DOHH2 (cell line): ENCODE measurements around the gene SELENON.

Source experiments
- EZH2phosphoT487 ChIP-seq: fragments of 200-600 bp; sonication (generic); IDR thresholded peaks from 2 replicates; pipeline ENCODE4 v1.6.1; 2017; ENCODE audit warnings: borderline replicate concordance, mild to moderate bottlenecking, antibody characterized with exemption, low read length, moderate library complexity, mixed read lengths
- TF ChIP-seq, protein P1 (sequence below): fragments of 200-600 bp; sonication (generic); IDR thresholded peaks from one replicate; pipeline ENCODE4 v1.5.1; 2014; ENCODE audit warnings: antibody characterized with exemption, mild to moderate bottlenecking, low read depth, low read length; ENCODE audit not compliant: poor library complexity, severe bottlenecking

DNA sequence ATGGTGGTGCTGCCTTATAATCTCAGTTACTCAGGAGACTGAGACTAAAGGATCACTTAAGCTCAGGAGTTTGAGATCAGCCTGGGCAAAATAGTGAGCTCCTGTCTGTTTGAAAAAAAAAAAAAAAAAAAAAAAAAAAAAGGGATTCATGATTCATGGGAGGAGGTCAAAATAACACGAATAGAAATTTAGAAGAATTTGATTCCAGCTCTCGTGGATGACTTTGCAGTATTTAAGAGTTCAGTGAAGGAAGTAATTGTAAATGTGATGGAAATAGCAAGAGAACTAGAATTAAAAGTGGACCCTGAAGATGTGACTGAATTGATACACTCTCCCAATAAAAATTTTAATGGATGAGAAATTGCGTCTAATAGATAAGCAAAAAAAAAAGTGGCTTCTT lies 43.5 kb downstream of the SELENON start:
- TF ChIP-seq, protein P1, sequence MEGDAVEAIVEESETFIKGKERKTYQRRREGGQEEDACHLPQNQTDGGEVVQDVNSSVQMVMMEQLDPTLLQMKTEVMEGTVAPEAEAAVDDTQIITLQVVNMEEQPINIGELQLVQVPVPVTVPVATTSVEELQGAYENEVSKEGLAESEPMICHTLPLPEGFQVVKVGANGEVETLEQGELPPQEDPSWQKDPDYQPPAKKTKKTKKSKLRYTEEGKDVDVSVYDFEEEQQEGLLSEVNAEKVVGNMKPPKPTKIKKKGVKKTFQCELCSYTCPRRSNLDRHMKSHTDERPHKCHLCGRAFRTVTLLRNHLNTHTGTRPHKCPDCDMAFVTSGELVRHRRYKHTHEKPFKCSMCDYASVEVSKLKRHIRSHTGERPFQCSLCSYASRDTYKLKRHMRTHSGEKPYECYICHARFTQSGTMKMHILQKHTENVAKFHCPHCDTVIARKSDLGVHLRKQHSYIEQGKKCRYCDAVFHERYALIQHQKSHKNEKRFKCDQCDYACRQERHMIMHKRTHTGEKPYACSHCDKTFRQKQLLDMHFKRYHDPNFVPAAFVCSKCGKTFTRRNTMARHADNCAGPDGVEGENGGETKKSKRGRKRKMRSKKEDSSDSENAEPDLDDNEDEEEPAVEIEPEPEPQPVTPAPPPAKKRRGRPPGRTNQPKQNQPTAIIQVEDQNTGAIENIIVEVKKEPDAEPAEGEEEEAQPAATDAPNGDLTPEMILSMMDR: no peak
- no peak for TF ChIP-seq EZH2phosphoT487
